Inferior parietal cortex (tissue), 1 donor: ENCODE data around the gene MCRIP1.

Source experiments
- DNase-seq: peaks from one replicate; pipeline ENCODE4 v3.0.0-alpha.2; 2016; ENCODE audit errors: extremely low spot score

The MCRIP1 gene

DNA sequence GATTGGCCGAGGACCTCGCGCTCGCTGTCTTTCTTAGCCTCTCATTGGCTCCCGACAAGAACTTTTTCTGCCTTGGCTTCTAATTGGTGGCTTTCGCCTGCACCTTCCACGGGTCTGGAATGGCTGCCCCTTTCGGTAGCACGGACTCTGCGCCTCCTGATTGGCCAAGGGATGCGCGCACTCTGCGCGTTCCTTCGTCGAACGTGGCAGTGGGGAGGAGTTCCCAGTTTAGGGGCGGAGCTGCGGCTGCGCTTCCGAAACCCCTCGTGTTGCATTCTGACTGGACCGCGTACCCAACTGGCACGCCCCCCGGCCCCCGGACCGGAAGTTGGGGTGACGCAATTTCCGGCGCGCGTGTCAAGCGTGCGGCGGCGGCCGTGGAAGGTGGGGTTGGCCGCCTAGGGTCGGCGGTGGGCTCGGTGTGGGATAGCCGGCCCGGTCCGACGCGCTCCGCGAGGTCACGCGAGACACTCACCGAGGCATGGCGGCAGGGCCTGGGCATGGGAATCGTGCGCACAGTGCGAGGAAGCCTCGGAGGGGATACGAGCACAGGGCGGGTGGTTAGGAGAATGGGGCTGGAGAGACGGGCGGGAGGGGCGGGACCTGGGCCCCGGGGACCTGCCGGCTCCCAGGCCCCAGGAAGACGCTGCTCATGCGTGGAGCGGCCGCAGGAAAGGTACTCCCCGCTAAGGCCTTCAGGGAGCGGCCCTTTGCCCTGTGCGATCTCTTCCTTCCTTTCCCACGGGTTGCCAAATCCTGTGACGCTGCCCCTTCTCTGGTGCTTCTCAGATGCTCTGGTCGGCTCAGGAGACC, 27.9 kb upstream of the MCRIP1 start:
- peak; percentile 100 for DNase-seq

DNA sequence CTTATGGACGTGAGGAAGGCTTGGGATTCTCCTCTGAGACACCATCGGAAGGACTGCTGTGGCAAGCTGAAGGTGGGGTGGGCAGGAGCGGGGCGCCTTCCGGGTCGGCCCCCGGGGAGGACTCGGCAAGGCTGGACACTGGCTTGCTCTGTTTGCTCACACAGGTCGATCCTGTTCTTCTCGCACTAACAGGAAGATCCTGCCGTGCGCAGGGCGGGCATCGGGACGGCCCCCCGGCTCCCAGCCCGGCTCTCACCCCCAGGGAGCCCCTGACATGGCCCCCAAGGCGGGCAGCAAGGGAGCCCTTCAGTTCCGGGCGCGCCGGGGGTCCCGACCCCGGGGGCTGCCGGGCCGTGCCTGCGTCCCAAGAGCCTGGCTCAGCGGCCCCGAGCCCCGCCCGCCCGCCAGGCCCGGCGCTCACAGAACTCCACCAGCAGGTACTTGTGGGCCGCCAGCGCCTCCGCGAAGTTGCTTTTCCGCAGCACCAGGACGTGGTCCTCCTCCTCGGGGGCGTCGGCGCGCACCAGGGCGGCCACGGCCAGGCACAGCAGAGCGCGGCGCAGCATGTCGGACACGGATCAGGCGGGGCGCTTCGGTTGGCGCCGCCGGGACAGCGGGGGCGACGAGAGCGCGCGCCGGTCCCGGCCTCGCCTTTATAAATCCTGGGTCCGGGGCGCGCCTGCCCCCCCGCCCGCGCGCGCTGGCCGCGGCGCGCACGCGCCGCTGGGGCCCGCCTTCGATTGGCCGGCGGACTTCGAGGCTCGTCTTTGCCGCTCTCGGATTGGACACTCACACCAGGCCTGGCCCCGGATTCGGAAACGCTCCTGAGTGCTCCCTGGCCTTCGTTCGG, 27.0 kb upstream of the MCRIP1 start, which contains the start of gene P4HB:
TSS of gene P4HB (minus strand) at position 630 of the 850 bp plus-strand sequence. CDS start at position 566, 64 bp downstream.
- no peak for DNase-seq

DNA sequence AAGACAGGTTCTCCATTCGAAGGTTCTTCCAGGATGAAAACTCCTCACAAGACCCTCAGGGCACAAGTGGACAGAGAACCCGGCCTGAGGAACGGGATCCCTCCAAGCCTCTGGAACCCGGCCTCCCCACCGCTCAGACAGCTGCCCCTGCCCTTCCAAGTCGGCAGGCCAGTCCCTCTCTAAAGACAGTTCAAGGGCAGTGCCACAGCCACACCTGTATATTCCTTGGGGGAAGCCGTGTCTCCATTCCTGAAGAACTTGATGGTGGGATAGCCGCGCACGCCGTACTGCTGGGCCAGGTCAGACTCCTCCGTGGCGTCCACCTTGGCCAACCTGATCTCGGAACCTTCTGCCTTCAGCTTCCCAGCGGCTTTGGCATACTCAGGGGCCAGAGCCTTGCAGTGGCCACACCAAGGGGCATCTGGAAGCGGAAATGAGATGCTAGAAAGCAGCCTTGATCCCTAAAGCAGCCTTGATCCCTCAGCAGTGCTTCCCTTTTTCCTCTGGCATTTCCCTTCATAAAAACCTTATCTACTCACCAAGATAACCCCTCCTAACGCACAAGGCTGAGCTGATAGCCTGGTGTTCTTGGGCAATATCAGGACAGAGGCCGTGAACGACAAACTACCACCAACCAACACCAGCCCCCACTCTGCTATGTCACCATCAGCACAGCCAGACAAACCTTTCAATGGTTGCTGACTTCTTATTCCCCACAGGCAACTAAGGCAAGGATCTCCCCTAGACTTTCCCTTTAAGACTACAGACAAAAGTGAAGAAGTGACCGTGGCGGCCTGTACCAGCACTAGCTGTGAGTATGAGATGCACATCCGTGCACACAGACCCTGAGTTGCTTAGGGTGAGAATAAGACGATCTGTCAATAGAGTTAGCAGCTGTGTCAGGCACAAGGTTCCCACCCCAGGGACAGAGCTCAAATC, 26.1 kb upstream of the MCRIP1 start:
- no peak for DNase-seq

DNA sequence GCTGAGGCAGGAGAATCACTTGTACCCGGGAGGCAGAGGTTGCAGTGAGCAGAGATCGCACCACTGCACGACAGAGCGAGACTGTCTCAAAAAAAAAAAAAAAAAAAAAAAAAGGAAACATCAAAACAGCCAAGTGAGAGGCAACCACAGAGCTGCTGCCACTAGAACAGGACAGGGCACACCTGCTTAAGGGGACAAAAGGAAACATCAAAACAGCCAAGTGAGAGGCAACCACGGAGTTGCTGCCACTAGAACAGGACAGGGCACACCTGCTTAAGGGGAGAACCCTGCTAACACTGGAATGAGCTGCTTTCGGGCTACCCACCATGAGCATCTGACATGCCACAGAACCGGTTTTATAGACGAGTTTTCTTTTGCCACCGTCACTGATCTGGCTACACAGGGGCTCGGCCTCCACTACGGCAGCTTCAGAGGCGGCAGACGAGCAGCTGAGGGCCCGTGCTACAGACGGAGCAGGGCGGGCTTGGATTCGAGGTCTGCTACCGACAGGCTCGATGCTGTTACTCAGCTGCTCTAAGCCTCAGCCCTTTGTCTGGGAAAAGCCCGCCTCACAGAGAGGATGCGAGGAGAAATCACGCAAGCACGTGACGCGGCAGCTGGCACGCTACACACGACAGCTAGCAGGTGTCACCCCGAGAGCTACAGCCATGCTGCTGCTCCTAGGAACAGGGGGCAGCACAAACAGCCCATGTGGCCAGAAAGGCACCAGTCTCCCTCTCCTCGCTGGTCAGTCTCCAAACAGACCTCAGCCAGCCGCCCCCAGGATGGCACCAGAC, 25.3 kb upstream of the MCRIP1 start:
- no peak for DNase-seq

DNA sequence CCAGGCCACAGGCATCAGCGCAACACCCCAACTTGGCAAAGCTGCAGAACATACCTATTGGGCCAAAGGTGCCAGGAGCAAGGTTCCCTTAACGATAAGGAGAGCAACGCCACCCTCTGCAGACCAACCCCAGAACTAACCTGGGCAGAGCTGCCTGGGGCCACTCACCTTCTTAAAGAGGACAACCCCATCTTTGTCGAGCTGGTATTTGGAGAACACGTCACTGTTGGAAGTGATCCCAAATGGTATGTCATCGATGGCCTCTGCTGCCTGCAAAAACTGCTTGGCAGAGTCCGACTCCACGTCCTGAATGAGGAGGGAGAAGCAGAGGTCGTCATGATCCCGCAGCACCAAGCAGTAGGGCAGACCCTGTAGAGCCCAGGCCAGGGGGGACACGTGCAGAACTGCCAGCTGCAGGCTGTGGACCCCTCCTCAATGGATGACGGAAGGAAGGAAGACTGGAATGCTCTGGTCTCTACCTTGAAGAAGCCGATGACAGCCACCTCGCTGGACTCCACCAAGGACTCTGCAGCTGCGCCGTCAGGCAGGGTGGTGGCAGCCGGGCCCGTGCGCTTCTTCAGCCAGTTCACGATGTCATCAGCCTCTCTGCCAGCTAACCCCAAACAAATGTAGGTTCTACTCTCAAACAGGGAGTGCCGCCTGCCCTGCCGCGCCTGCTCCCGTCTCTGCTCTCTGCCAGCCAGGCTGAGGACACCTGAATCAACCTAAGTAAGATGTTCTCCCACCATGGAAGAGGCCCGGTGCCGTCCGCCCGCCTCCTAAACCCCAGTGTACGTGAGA, 22.1 kb upstream of the MCRIP1 start:
- no peak for DNase-seq

DNA sequence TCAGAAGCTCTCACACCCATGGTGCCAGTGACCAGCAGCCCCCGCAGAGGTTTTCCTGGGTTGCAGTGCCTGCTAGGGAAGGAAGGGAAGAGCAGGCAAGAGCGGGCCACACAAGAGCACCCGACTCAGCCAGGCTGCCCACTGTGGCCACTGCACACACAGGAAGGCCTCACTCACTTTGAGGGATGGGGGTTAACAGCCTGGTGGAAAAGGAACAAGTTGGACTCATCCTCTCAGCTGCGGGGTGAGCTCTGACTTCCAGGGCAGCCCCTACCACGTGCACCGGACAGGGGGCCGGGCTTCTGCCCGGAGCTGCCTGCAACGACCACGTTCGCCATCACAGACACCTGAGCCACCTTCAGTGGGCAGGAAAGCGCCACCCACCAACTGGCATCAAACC, 19.1 kb upstream of the MCRIP1 start:
- no peak for DNase-seq

DNA sequence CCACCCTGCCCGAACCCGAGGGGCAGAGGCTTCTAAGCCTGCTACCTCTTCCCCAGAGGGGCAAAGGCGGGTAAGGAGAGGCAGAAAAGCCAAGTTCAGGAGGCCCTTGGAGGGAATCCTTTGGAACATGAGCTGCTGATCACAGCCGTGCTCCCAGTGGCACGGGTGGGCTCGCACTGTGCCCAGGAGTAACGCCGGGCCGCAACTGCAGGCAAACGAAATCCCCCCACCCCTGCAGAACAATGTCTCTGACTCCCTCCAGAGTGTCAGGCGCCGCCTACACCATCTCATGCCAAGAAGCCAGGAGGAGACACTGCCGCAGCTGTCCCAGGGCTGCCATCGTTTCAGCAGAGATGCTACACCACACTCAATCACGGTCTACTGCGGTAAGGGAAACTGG, 18.3 kb upstream of the MCRIP1 start:
- DNase-seq: no peak

DNA sequence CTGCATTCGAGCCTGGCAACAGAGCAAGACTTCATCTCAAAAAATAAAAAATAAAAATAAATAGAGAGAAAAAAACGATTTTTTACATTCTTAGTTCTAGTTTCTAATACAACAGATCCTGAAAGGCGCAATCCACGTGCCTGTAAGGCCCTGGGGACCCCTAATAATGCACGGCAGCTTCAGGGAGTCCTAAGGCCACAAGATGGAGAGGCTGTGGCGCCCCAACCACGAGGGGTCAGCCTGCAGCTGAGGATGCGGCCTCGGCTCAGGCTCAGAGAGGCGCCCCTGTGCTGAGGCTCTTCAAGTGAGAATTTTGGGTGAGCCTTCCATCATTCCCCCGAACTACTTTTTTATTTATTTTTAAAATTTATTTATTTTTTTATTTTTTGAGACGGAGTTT, 16.4 kb upstream of the MCRIP1 start:
- no peak for DNase-seq

DNA sequence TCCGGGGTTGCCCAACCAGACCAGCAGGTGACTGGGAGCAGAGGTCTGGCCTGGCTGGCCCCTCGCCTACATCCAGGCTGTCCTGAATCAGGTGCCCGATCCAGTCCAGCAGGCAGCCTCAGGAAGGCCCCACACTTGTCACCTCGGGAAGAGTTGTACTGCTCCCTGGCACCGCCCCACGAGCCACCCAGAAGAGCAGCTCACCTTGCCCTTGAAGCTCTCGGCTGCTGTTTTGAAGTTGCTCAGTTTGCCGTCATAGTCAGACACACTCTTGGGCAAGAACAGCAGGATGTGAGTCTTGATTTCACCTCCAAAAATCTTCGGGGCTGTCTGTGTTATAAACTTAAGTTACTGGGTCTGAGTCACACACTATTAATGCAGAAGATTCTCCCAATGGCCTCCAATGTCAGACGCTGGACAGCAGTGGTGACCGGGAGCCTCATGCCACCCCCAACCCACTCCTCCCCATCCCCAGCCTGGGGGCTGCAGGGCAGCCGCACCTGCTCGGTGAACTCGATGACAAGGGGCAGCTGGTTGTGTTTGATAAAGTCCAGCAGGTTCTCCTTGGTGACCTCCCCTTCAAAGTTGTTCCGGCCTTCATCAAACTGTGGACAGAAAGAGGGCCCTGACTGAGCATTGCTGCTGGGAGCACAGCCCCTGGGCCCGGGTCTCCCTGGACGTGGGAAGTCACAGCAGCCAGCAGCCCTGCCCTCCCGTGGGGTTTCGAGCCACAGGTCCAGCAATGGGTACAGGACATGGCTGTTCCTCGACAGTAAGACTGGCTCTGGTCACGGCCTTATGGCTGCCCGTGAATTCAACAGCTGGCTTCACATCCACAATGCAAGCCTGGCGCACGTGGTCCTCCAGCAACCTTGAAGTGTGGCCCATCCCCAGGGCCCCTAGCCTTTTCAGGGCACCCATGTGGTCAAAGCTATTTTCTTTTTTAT, 13.9 kb upstream of the MCRIP1 start:
- DNase-seq: no peak

DNA sequence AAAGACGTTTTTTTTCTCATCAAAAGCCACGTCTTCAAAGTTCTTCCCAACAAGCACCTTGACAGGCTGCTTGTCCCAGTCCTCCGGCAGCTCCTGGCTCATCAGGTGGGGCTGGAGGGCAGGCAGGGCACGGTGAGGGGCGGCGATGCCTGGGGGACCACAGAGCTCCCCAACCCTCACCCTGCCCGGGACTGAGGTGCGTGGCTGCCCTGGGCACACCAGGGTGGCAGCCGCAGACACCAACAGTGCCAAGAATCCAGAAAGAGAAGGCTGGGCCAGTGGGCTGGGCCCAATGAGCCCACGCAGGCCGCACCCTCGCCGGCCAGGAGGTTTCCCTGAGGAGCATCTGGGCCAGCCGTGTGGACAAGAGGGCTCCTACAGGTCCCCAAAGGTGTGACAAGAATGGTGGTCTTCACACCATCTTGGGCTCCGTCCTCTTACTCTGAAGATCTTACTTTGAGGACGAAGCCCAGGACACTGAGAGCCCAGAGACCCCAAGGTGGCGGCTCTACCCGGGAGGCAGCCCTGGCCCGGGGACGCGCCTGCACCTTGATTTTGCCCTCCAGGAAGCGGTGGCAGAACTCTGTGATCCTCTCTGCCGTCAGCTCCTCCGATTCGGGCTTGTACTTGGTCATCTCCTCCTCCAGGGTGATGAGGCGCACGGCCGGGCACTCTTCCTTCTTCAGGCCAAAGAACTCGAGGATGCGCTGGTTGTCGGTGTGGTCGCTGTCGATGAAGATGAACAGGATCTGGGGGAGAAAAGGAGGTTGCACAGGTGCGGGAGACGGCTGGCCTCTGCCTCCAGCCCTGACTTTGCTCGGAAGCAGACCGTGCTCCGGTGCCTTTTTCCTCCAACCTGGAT, 13.0 kb upstream of the MCRIP1 start:
- DNase-seq: no peak

DNA sequence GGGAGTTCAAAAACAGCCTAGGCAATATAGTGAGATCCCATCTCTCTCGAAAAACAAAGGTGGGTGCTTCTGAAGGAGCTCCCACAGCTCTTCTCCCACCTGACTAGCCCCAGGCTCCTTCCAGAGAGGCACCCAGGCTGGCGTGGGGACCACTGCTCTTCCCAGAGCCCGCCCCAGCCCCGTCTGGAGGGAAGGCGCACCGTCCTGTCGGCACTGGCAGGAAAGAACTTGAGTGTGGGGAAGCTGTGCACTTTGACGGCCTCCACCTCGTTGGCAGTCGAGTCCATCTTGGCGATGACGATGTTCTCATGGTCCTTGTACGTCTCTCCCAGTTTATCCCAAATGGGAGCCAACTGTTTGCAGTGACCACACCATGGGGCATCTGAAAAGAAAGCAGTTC, 12.3 kb upstream of the MCRIP1 start:
- DNase-seq: no peak

DNA sequence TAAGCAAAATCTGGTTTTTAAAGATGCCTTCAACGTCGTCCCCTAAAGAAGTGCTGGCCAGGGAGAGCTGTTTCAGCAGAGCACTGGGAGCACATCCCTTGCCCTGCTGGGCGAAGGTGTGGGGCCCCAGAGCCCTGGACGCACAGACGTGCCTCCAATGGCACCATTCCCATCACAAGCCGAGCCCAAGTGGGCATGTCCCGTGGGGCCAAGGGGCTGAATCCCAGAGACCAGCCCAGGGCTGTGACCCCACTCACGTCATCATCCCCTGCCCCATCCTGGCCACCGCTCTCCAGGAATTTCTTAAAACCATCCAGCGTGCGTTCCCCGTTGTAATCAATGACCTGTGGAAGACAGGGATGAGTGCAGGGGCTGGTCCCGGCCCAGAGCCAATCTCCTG, 11.8 kb upstream of the MCRIP1 start:
- DNase-seq: no peak

DNA sequence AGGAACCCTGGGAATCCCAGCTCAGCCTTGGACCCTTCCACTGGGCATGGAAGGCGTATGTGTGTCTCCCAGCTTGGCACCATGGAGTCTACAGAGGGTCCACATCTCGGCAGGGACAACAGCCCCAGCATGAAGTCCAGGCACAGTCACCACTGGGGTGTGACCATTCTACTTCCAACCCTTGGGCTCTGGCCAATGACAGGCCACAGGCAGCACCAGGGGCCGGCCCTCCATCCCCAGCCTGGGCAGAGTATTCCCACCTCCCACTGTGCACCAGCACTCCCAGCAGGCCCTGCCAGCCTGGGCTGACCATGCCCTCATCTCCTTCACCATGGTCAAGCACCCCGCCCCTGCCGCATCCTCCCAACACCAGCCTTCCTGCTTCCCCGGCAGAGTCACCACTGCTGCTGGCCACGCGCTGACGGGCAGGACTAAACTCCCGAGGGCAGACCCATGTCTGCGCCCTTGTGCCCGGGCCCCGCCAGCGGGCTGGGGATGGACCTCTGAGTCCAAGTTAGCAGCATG, 11.3 kb upstream of the MCRIP1 start:
- DNase-seq: no peak

DNA sequence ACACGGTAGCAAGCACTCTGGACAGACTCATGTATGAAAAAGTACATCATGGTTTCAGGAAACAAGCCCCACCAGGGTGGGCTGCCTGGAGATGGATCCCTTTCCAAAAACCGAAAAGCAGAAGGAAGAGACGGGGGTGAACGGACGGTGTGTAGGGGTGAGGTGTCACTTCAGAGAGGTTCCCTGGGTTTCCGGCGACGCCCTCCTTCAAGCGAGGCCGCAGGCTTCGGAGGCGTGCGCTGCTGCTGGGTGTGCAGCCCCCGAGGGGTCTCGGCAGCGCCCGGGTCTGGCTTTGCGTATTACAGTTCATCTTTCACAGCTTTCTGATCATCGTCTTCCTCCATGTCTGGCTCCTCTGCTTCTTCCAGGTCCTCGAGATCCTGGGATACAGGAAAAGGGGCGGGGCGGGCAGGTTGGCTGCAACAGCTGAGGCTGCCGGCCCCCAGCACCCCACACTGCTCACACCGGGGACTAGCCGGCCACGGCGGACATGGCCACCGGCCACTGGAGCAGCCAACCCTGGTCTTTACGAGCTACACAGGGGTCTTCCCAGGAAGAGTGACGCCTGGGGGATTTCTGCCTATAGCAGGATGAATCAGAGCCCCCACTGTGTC, 10.7 kb upstream of the MCRIP1 start:
- no peak for DNase-seq

DNA sequence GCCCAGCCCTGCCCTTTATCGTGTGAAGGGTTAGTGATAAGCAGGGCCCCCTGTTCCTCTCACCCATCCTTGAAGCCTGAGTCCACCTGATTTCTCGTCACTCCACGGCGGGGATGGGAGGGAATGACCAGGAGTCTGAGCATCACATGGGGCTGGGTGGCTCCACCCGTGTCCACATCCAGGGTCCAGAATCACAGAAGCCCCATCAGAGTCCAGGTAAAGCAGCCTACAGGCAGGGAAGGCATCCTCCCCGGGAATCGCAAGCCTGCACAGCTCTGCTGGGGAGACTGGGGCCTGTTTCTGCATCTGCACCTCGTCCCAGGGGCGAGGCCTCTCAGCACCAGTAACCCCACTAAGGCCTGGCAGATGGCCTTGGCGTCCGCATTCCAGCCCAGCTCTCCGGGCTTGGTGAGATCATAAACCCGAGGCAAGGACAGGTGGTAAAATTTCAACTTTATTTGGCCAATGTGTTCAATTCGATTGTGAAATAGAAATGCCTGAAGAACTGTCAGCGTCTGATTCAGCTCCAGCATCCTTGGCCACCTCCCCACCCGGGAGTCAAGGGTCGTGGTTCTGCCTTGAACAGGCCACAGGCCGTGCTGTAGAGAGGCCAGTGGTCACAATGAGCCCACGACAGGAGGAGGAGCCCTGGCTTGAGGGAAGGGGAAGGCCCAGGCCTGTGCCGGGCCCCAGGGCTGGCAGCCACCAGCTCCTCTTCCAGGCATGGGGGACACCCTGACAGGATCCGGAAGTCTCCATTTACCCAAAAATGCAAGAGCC, 9.8 kb upstream of the MCRIP1 start:
- no peak for DNase-seq

DNA sequence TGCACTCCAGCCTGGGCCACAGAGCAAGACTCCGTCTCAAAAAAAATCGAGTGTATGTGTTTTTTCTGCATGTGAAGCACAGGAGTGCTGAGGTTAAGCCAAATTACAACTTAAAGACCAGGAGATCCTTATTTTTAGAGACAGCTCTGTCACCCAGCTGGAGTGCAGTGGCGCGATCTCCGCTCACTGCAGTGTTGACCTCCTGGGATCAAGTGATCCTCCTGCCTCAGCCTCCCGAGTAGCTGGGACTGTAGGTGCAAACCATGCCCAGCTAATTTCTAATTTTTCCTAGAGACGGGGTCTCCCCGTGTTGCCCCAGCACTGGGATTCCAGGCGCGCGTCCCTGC, 9.3 kb upstream of the MCRIP1 start:
- DNase-seq: no peak

DNA sequence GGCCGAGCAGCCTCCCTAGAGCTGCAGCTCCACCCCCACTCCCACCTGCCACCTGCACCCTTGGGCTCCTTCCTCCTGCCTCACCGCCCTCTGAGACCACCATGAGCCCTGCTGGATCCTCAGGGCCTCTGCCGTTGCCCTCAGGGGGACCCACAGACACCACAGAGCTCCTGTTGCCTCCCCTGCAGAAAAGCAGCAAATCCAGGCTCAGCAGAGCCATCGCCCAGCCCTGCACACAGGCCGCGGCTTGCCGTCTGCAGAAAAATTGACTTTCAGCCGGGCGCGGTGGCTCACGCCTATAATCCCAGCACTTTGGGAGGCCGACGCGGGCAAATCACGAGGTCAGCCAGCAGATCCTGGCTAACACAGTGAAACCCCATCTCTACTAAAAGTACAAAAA, 8.8 kb upstream of the MCRIP1 start:
- DNase-seq: no peak
